Stimulated activated CD4-positive, alpha-beta T cell treated with anti-CD3 and anti-CD28 coated beads, Interleukin-1b, Interleukin-23, amount 100 ng/mL, for 1 hour (primary cell): Measurements from ENCODE around the gene DYNLT2B.
"Not testable (repeated sequence)": the region's sequence is repeated elsewhere in the genome, so short reads cannot be mapped to it uniquely, and the experiment has no call there.

Experiments used
- DNase-seq, 2 donors: peaks; one replicate each; pipeline ENCODE4 v3.0.0-alpha.2; 2020; ENCODE audit warnings: low read depth in 2 of 2

Gene DYNLT2B

DNA sequence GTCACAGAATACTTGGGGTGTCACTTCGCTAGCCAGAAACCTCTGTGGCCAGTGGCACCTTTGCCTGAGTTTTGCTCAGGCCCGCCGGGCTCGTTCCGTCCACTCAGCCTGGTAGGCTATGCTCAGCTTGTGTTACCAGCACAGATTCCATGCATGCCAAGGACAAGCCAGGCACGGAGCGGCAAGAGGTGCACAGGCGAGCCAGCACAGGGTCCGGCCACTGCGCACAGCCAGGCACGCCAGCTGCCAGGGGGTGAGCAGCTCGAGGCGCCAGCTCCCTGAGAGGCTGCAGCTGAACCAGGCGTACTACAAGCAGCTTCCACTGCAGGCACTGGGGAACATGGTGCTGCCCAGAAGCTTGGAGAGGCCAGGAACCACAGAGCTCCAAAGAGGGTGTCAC lies 45.2 kb downstream of the DYNLT2B start:
- DNase-seq: no peak

DNA sequence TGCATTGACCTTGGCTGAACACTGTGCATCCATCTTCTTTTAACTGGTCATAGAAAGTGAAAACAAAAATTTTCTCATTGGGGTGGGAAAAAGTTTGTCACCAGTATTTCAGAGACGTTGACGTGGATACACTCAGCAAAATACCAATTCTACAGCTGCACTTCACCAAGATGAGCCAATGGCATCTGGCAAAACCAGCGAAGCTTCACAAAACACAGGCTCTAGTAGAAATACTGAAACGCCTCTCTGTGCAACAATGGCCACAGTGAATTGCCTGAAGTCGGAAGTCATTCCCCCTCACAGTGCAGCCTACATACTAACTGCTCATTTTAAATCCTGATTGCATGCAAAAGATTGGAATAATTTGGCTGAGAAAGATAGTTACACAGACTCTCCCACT lies 47.5 kb downstream of the DYNLT2B start:
- no peak for DNase-seq

DNA sequence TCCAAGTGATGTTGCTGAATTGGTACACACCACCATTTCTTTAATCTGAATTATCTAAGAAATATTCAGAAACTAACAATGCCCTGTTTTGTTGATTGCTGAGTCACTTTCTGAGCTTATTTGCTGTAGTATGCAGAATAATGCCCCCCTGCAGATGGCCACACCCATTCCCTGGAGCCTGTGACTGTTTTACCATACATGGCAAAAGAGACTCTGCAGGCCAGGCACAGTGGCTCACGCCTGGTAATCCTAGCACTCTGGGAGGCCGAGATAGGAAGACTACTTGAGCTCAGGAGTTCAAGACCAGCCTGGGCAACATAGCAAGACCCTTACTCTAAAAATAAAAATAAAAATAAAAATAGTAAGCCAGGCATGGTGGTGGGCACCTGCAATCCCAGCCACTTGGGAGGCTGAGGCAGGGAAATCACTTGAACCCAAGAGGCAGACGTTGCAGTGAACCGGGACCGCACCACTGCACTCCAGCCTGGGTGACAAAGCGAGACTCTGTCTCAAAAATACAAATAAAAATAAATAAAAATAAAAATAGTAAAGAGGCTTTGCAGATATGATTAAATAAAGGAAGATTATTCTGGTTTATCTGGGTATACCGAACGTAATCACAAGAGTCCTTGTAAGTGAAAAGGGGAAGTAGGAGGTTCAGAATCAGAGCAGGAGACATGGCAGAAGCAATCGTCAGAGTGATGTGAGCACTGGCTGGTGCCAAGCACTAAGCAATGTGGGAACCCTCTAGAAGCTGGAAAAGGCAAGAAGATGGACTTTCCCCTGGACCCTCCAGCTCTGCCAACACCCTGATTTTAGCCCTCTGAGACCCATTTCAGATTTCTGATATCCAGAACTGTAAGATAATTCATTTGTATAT lies 49.5 kb downstream of the DYNLT2B start:
- DNase-seq: no peak

DNA sequence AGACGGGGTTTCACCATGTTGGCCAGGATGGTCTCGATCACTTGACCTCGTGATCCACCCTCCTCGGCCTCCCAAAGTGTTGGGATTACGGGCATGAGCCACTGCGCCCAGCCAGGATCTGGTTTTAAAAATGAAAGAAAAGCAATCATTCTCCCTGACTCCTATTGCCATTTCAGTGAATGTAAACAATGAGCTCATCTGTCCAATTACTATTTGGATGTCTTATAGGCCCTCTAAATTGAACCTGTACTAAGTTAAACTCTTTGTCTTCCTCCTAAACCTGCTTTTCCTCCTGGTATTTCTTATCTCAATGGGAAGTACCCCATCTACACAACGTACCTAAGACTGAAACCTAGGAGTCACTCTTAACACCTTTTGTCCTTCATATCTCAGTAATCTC lies 54.2 kb downstream of the DYNLT2B start:
- DNase-seq: no peak

DNA sequence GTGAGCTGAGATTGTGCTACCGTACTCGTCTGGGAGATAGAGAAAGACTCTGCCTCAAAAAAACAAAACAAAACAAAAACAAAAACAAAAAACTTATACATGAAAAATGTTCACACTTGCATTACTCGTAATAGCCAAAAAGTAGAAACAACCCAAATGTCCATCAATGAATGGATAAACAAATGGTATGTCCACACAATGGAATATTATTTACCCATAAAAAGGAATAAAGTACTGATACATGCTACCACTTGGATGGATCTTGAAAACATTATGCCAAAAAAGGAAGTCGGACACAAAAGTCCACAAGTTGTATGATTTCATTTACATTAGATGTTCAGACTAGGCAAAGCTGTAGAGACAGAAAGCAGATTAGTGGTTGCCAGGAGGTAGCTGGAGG lies 57.3 kb downstream of the DYNLT2B start:
- DNase-seq: no peak

DNA sequence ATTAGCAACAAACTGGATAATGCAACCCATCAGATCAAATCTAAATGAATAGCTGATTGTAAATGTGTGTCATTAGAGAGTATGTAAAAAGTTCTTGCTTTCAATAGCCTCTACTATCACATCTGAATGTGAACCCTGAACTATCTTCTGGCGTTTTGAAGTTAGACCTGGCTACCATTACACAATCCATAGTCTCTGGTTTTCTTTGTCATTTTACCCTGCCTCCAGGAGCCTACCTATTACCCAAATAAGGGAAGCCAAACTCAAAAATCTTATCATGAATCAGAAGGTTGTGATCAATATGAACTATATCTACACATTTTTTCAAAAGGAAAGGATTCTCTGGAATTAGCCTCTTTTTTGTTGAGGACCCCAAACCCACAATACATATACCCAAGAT lies 62.3 kb downstream of the DYNLT2B start:
- no peak for DNase-seq

DNA sequence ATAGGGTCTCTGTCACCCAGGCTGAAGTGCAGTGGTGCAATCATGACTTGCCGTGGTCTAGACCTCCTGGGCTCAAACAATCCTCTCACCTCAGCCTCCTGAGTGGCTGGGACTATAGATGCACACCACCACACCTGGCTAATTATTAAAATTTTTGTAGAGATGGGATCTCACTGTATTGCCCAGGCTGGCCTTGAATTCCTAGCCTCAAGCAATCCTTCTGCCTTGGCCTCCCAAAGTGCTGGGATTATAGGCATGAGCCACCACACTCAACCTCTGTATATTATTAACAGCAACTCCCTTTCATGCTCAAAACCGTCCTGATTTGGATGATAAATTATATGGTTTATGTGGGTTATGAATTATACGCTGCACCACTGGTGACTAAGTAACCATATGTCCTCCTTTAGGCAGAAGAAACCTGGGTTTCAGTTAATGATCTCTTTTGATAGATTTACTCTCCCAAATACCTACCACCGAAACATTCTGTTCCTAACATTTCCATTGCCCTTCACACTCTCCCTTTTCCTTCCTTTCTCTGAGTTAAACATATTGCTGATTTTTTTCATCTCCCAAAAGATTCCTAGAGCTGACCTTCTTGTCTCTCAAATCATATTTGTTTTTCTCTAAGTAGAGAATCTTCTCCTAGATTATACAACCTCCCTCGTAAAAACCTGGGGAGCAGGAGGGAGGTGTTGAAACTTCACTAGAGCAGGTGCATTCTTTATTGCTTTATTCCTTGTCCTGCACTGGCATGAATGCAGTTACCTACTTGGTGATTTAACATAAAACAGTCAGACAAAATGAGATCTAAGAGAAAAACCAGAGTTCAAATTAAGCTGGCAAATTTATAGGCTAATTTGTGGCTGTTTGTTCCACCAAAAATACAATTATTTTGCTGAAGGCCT lies 63.4 kb downstream of the DYNLT2B start:
- no peak for DNase-seq

DNA sequence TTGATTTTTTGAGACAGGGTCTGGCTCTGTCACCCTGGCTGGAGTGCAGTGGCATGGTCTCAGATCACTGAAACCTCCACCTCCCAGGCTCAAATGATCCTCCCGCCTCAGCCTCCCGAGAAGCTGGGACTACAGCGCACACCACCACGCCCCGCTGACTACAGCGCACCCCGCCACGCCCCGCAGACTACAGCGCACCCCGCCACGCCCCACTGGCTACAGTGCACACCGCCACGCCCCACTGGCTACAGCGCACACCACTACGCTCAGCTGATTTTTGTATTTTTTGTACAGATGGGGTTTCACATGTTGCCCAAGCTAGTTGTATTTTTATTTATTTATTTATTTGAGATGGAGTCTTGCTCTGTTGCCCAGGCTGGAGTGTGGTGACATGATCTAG lies 66.1 kb downstream of the DYNLT2B start:
- DNase-seq: no peak

DNA sequence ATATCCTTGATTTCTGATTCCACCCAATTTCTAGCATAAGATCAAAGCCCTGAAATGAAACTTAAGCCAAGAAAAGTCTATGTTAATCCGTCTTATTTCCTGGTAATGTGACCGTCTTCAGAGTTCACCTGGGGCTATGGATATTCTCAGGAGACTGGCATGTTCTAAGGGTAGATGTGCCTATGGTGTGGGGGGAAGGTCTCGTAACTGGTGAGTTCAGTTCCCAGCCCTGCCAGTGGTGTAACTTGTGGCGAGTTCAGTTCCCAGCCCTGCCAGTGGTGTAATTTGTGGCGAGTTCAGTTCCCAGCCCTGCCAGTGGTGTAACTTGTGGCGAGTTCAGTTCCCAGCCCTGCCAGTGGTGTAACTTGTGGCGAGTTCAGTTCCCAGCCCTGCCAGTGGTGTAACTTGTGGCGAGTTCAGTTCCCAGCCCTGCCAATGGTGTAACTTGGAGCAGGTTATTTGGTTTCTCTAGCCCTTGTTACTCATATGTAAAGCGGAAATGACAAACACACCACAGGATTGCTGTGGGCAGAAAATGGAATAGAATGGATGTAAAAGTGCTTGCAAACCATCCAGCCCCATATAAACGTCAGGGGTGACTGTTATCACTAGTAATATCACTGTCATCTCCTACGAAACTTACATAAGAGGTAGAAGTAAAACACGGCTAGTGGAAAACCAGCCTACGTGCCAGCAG lies 71.3 kb downstream of the DYNLT2B start:
- DNase-seq: no peak

DNA sequence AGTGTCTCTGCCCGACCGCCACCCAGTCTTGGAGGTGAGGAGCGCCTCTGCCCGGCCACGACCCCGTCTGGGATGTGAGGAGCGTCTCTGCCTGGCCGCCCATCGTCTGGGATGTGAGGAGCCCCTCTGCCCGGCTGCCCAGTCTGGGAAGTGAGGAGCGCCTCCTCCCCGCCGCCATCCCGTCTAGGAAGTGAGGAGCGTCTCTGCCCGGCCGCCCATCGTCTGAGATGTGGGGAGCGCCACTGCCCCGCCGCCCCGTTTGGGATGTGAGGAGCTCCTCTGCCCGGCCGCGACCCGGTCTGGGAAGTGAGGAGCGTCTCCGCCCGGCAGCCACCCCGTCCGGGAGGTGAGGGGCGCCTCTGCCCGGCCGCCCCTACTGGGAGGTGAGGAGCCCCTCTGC lies 73.9 kb downstream of the DYNLT2B start:
- DNase-seq: not testable (repeated sequence)

DNA sequence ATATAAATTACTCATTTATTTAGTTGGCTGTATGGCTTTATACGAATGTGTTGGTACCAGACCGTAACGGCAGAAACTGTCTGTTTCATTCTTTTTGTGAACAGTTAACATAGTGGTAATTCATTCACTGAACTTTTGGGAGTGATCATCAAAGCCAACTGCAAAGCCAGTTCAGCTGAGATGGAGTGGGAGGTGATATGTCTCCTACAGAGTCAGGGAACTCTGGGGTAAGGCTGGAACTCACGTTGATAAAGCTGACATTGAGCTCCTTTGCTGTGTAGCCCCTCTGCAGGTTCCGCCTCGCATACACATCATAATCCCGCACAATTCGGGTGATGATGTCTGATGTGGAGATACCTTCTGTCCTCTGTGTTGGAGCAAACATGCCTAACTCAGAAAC lies 76.3 kb downstream of the DYNLT2B start:
- no peak for DNase-seq
